SK-N-SH (cell line): ENCODE results near the gene FETUB. TPM values are rescaled to one million over a fixed set of nuclear protein-coding genes. Genes with fewer than 3 reads are reported as not detected.
"Not testable (repeated sequence)": the region's sequence is repeated elsewhere in the genome, so short reads cannot be mapped to it uniquely, and the experiment has no call there.

Experiments
- CTCF ChIA-PET: fragments of 300-600, 350-600 bp; formaldehyde crosslinking; extraction: SDS; loops from one replicate; lab custom pipeline; 2021; lab: Yijun Ruan, JAX
- POLR2A ChIA-PET: fragments of 350-600 bp; sonication (Branson Sonifier 250); formaldehyde crosslinking; extraction: SDS; loops from one replicate; lab custom pipeline; 2020; ENCODE audit warnings: antibody characterized with exemption, inconsistent platforms; lab: Yijun Ruan, JAX
- DNase-seq: peaks from one replicate; pipeline ENCODE4 v3.0.0; 2012
- H2AFZ ChIP-seq: fragments of 200-600 bp; sonication (generic); 2 replicates; pipeline ENCODE4 v1.8.1; 2016; ENCODE audit warnings: antibody characterized with exemption, mild to moderate bottlenecking, low read depth
- H3F3A ChIP-seq: fragments of 200-600 bp; sonication (generic); replicated peaks from 2 replicates; pipeline ENCODE3; 2016; ENCODE audit warnings: antibody characterized with exemption, mild to moderate bottlenecking; ENCODE audit not compliant: insufficient read depth
- H3K27ac ChIP-seq, 2 experiments: fragments of 200-500 bp in 1 of 2; fragments of 200-600 bp in 1 of 2; sonication (Bioruptor generic) in 1 of 2; sonication (generic), shearing (Covaris generic) in 1 of 2; 2 replicates each; pipeline versions ENCODE4 v1.5.1 to v1.6.1; 2014 to 2016; ENCODE audit warnings: low read depth in 2 of 2, inconsistent platforms in 1 of 2, low read length in 1 of 2, mild to moderate bottlenecking in 1 of 2, mixed read lengths in 1 of 2
- H3K27me3 ChIP-seq: fragments of 200-600 bp; sonication (generic), shearing (Covaris generic); 2 replicates; pipeline ENCODE4 v1.6.1; 2016; ENCODE audit warnings: mixed run types; ENCODE audit not compliant: insufficient read depth
- H3K36me3 ChIP-seq, 2 experiments: fragments of 200-500 bp in 1 of 2; fragments of 200-600 bp in 1 of 2; sonication (Bioruptor generic) in 1 of 2; sonication (generic) in 1 of 2; replicated peaks in 1 of 2; 2 replicates each; pipeline versions ENCODE3 to v1.5.1; 2014 to 2016; ENCODE audit warnings: low read length in 1 of 2, mild to moderate bottlenecking in 1 of 2; ENCODE audit not compliant: insufficient read depth in 2 of 2, control insufficient read depth in 1 of 2
- H3K4me1 ChIP-seq, 2 experiments: fragments of 200-500 bp in 1 of 2; fragments of 200-600 bp in 1 of 2; sonication (Bioruptor generic) in 1 of 2; sonication (generic), shearing (Covaris generic) in 1 of 2; 2 replicates each; pipeline versions ENCODE4 v1.5.1 to v1.6.1; 2014 to 2016; ENCODE audit warnings: low read depth in 1 of 2, low read length in 1 of 2, mixed run types in 1 of 2; ENCODE audit not compliant: insufficient read depth in 2 of 2, control insufficient read depth in 1 of 2
- H3K4me2 ChIP-seq: fragments of 200-600 bp; sonication (generic), shearing (Covaris generic); 2 replicates; pipeline ENCODE4 v1.6.1; 2017; ENCODE audit warnings: mixed run types
- H3K4me3 ChIP-seq, 2 experiments: fragments of 200-500 bp in 1 of 2; fragments of 200-600 bp in 1 of 2; sonication (Bioruptor generic) in 1 of 2; sonication (generic), shearing (Covaris generic) in 1 of 2; 2 replicates each; pipeline versions ENCODE4 v1.5.1 to v1.8.1; 2014 to 2016; ENCODE audit warnings: low read depth in 2 of 2, inconsistent platforms in 1 of 2, low read length in 1 of 2, mild to moderate bottlenecking in 1 of 2, mixed read lengths in 1 of 2, moderate library complexity in 1 of 2
- H3K79me2 ChIP-seq: fragments of 200-600 bp; sonication (generic); 2 replicates; pipeline ENCODE4 v1.8.1; 2017; ENCODE audit warnings: mild to moderate bottlenecking; ENCODE audit not compliant: insufficient read depth
- H3K9ac ChIP-seq: fragments of 200-600 bp; sonication (generic); 2 replicates; pipeline ENCODE4 v1.6.1; 2017; ENCODE audit warnings: mixed run types
- H3K9me2 ChIP-seq: fragments of 200-600 bp; sonication (generic); 2 replicates; pipeline ENCODE4 v1.6.1; 2017; ENCODE audit warnings: mixed run types
- H3K9me3 ChIP-seq: fragments of 200-600 bp; sonication (generic); 2 replicates; pipeline ENCODE4 v1.6.1; 2017; ENCODE audit warnings: mixed run types, mild to moderate bottlenecking, moderate library complexity
- H4K20me1 ChIP-seq: fragments of 200-600 bp; sonication (generic); 2 replicates; pipeline ENCODE4 v1.6.1; 2017; ENCODE audit warnings: mild to moderate bottlenecking, mixed run types; ENCODE audit not compliant: insufficient read depth
- CHD2 ChIP-seq: fragments of 150-350 bp; IDR thresholded peaks from 2 replicates; pipeline ENCODE4 v1.6.1; 2018; ENCODE audit warnings: low read length; ENCODE audit not compliant: partially characterized antibody
- EP300 ChIP-seq, 2 experiments: IDR thresholded peaks; 2 replicates each; pipeline versions ENCODE4 v1.4.0 to v1.6.1; 2012; ENCODE audit warnings: borderline replicate concordance in 1 of 2, low read depth in 1 of 2, low read length in 1 of 2
- EZH2phosphoT487 ChIP-seq: fragments of 200-600 bp; sonication (generic); IDR thresholded peaks from 2 replicates; pipeline ENCODE4 v1.6.1; 2017; ENCODE audit warnings: low read depth, mixed run types, mild to moderate bottlenecking, antibody characterized with exemption, moderate library complexity, borderline replicate concordance
- FOXJ3 ChIP-seq: sonication (generic); formaldehyde crosslinking; IDR thresholded peaks from 2 replicates; pipeline ENCODE4 v1.5.1; 2020; ENCODE audit warnings: mild to moderate bottlenecking, missing genetic modification reagents
- JUND ChIP-seq: IDR thresholded peaks from 2 replicates; pipeline ENCODE4 v1.4.0; 2012
- MXI1 ChIP-seq: IDR thresholded peaks from 2 replicates; pipeline ENCODE4 v1.6.1; 2012; ENCODE audit warnings: mild to moderate bottlenecking, low read depth, low read length, improper control_type of control experiment
- NRF1 ChIP-seq: IDR thresholded peaks from 2 replicates; pipeline ENCODE4 v1.6.1; 2012; ENCODE audit warnings: low read depth, mild to moderate bottlenecking, low read length
- POLR2AphosphoS5 ChIP-seq: IDR thresholded peaks from 2 replicates; pipeline ENCODE4 v1.6.1; 2012; ENCODE audit warnings: low read depth, low read length
- RAD21 ChIP-seq: IDR thresholded peaks from 2 replicates; pipeline ENCODE4 v1.6.1; 2012; ENCODE audit warnings: mild to moderate bottlenecking, low read length
- REST ChIP-seq: IDR thresholded peaks from 2 replicates; pipeline ENCODE4 v1.6.1; 2012; ENCODE audit warnings: mild to moderate bottlenecking, low read depth, low read length, moderate library complexity
- RFX5 ChIP-seq: IDR thresholded peaks from 2 replicates; pipeline ENCODE4 v1.6.1; 2012; ENCODE audit warnings: mild to moderate bottlenecking, improper control_type of control experiment, low read length
- RXRA ChIP-seq: IDR thresholded peaks from 2 replicates; pipeline ENCODE4 v1.4.0; 2012; ENCODE audit warnings: low read depth, mild to moderate bottlenecking, borderline replicate concordance
- SIN3A ChIP-seq: IDR thresholded peaks from 2 replicates; pipeline ENCODE4 v1.6.1; 2012; ENCODE audit warnings: low read depth, mild to moderate bottlenecking, low read length, moderate library complexity, borderline replicate concordance
- TEAD4 ChIP-seq: IDR thresholded peaks from 2 replicates; pipeline ENCODE4 v1.4.0; 2012; ENCODE audit warnings: mild to moderate bottlenecking, borderline replicate concordance; ENCODE audit not compliant: insufficient read depth
- YY1 ChIP-seq: IDR thresholded peaks from 2 replicates; pipeline ENCODE4 v1.4.0; 2012; ENCODE audit warnings: low read depth, mild to moderate bottlenecking
- ZBTB33 ChIP-seq: IDR thresholded peaks from 2 replicates; pipeline ENCODE4 v1.4.0; 2012; ENCODE audit warnings: low read depth, borderline replicate concordance
- WGBS: methylation state at CpG from one replicate; pipeline ENCODE4 v1.1.6; 2017; ENCODE audit warnings: low lambda C conversion rate; 5-methylcytosine and 5-hydroxymethylcytosine counted together
- polyA plus RNA-seq, 3 experiments: library from polyadenylated mRNA; depleted of rRNA; stranded (reverse); fragments of >200 nt; gene quantifications; 2 replicates each; pipeline ENCODE4 v1.2.3, GENCODE V29; 2012

The FETUB gene
- polyA plus RNA-seq, 1 of the 3 experiments (the other 2 are of a cell fraction), result 0.05 TPM

GRCh38 chr3:186683979-186684378 lies 43.8 kb downstream of the FETUB start (continued):
- TF ChIP-seq SIN3A (no peak), MXI1 (no peak)
- TF ChIP-seq, all 33 proteins: peak for 0

GRCh38 chr3:186686475-186686874 lies 46.3 kb downstream of the FETUB start:
- H3K79me2 ChIP-seq, H2AFZ ChIP-seq, H3K9ac ChIP-seq, H3K27me3 ChIP-seq, H3K4me2 ChIP-seq, H3K9me2 ChIP-seq, H3F3A ChIP-seq, DNase-seq, H3K9me3 ChIP-seq, POLR2A ChIA-PET, H3K36me3 ChIP-seq, H3K27ac ChIP-seq, CTCF ChIA-PET, H3K4me3 ChIP-seq, H3K4me1 ChIP-seq, H4K20me1 ChIP-seq: not testable (repeated sequence)
- WGBS, result 46% methylated on average over 2 of the region's 2 CpGs

GRCh38 chr3:186687120-186687651 lies 47.0 kb downstream of the FETUB start:
- Histone ChIP-seq H3K4me2 (no peak overlapping the region), H3K4me1 (no peaks in the 10 kb centered on the region), H3K27ac (no peak overlapping the region), H4K20me1 (no peaks in the 10 kb centered on the region), H3K9me3 (no peaks in the 10 kb centered on the region), H3K79me2 (no peaks in the 10 kb centered on the region), H3K27me3 (no peaks in the 10 kb centered on the region; the same call in 1 of the 2 replicates), H3K9me2 (no peaks in the 10 kb centered on the region), H2AFZ (no peak overlapping the region)
- WGBS, result 34% methylated on average over 12 of the region's 12 CpGs
- ChIA-PET CTCF (no interaction called here), POLR2A (no interaction called here)
- DNase-seq, result no peak
- TF ChIP-seq YY1 (no peak), EP300 (IDR thresholded peaks at IDR 0.05; ENCODE audit: borderline replicate concordance in 1 of 2, low read depth in 1 of 2, low read length in 1 of 2) (no peak), REST (no peak), NRF1 (no peak), MXI1 (no peak), RXRA (no peak), POLR2AphosphoS5 (no peak), CHD2 (no peak), TEAD4 (no peak), FOXJ3 (CRISPR knock-in tag) (no peak), RFX5 (no peak), JUND (no peak), ZBTB33 (no peak), EZH2phosphoT487 (no peak), RAD21 (no peak)
- TF ChIP-seq, all 33 proteins: peak for 0
- H3K4me3 ChIP-seq, result no peak overlapping the region
- no peaks in the 10 kb centered on the region for H3F3A ChIP-seq
- no peaks in the 10 kb centered on the region for H3K36me3 ChIP-seq
- H3K9ac ChIP-seq, result no peak overlapping the region

- H4K20me1 ChIP-seq, H3K27ac ChIP-seq, H3K27me3 ChIP-seq, DNase-seq, CTCF ChIA-PET, H3K9me2 ChIP-seq, H3K4me3 ChIP-seq, H3K4me1 ChIP-seq, POLR2A ChIA-PET, H3K79me2 ChIP-seq, H3K9me3 ChIP-seq, H3F3A ChIP-seq, H2AFZ ChIP-seq, H3K4me2 ChIP-seq, H3K9ac ChIP-seq, H3K36me3 ChIP-seq: not testable (repeated sequence)
- 16% methylated on average over 1 of the region's 1 CpG for WGBS
These were observed 50.1 kb downstream of the FETUB start for GRCh38 chr3:186690304-186690703.
